NCI-H460 (cell line): ENCODE measurements around the gene MOGAT2. TPM values are rescaled to one million over a fixed set of nuclear protein-coding genes. Genes with fewer than 3 reads are reported as not detected.
"Not testable (repeated sequence)": the region's sequence is repeated elsewhere in the genome, so short reads cannot be mapped to it uniquely, and the experiment has no call there.

Experiments
- DNase-seq: peaks from one replicate; pipeline ENCODE4 v3.0.0-alpha.2; 2016; ENCODE audit warnings: low read depth; ENCODE audit errors: extremely low read depth
- polyA plus RNA-seq: library from polyadenylated mRNA; depleted of rRNA; stranded (reverse); fragments of >200 nt; gene quantifications from 2 replicates; pipeline ENCODE4 v1.2.3, GENCODE V29; 2014; cell fraction: nucleus; rRNA removed
- total RNA-seq: library from RNA; depleted of rRNA; stranded (reverse); fragments of >200 nt; shearing (Covaris generic); gene quantifications from 2 replicates; pipeline ENCODE4 v1.2.3, GENCODE V29; 2014; rRNA removed

The MOGAT2 gene
- not detected in 2 replicates for total RNA-seq
- not detected in 2 replicates for polyA plus RNA-seq

- no peak for DNase-seq
Observed at GRCh38 chr11:75717608-75718418, at the start of gene MOGAT2. Gene MOGAT2, plus strand, starts transcription at chr11:75717838. Its CDS starts 51 bp downstream, at chr11:75717889.

- no peak for DNase-seq
Observed at GRCh38 chr11:75668451-75669297, 49.0 kb upstream of the MOGAT2 start, which contains the start of gene MAP6. Gene MAP6, minus strand, starts transcription at chr11:75669038. Its CDS starts 669 bp downstream, at chr11:75668369.

GRCh38 chr11:75673977-75674582 lies 43.6 kb upstream of the MOGAT2 start:
- peak; percentile 59 for DNase-seq

GRCh38 chr11:75677275-75677674 lies 40.4 kb upstream of the MOGAT2 start:
- no peak for DNase-seq

DNA sequence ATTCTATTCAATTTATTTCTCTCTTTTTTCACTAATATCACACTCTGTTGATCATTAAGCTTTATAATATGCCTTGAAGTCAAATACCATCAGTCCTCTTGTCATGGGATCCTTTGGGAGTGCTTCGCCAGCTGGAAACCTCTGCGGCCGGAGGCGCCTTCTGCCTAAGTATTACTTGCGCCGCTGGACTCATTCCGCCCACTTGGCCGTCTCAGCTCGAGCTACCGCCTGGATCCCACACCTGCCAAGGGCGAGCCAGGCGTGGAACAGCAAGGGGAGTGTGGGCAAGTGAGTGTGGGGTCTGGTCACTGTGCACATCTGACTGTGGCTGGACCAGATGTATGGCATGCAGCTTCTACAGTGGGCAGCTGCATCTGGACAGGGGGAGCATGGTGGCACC lies 39.7 kb upstream of the MOGAT2 start:
- no peak for DNase-seq

DNA sequence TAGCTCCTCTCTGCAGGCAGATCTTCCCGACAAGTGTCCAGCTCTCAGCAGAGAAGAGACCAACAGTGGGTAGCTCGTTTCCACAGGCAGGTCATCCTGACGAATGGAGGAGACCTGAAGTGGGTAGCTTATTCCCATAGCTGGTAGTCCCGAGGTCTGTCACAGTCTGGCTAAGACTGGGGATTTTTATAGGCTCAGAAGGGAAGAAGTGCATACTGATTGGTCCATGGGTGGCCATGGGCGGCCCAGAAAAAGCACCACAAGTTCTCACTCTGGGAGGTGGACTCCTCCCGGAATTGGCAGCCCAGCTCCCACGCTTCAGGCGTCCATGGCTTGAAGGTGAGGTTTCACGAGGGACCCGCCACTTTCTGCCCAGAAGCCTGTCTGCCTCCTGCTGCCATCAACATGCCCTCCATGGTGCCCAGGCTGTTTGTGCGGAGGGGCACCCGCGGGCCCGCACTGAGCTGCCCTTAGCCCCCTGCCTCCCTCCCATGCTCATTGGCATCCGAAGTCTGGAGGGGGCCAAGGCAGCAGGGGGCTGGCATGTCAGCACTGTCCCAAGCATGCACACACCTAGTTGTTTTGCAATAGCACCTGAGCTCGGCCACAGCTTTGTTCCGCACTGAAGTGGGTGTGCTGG lies 38.9 kb upstream of the MOGAT2 start:
- DNase-seq: no peak

- no peak for DNase-seq
Observed at GRCh38 chr11:75679566-75679965, 38.1 kb upstream of the MOGAT2 start.

GRCh38 chr11:75683856-75684255 lies 33.8 kb upstream of the MOGAT2 start:
- DNase-seq: not testable (repeated sequence)

DNA sequence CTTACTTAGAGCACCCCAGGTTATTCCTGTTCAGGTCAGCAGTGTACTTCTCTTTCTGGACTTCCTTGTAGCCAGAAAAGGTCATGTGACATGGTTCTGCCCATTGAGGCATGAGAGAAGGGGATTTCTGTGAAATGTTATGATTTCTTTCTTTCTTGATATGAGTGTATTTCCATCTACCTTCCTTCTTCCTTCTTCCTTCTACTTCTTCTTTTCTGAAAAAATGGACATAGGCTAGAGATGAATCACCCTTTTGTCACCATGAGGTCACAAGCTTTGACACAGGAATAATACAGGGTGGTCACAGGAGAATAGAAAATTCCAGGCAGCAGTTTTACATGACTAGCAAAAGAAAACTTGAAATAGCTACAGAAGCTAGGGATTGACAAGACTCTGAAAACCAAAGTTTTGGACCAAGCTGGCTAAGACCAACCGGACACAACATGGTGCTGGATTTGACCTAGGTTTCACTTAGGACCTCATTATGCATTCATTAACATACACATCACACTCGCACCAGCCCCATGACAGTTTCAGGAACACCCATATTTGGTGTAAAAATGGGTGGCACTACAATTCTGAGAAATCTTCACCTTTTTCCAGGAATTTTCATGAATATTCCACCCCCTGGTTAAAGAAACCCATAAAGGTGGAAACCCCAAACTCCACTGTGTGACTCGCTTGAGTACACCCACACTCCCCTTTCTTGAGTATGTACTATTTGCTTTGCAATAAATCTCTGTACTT lies 27.6 kb upstream of the MOGAT2 start:
- DNase-seq: no peak

DNA sequence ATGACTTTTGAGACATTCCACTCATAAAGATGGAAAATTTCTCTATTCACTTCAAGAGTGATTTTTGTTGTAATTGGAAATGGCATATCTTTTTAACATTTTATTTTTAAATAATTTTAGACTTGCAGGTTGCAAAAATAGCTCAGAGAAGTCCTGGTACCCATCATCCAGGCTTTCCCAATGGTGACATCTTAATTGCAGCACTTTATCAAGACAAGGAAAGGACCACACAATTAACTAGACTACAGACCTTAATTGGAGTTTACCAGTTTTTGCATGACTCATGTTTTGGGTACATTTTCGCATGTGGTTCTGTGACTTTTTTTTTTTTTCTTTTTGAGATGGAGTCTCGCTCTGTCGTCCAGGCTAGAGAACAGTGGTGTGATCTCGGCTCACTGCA lies 25.8 kb upstream of the MOGAT2 start:
- DNase-seq: no peak

- DNase-seq: no peak
Observed at GRCh38 chr11:75697906-75698581, 19.6 kb upstream of the MOGAT2 start.

- DNase-seq: no peak
Observed at GRCh38 chr11:75700940-75701339, 16.7 kb upstream of the MOGAT2 start.

DNA sequence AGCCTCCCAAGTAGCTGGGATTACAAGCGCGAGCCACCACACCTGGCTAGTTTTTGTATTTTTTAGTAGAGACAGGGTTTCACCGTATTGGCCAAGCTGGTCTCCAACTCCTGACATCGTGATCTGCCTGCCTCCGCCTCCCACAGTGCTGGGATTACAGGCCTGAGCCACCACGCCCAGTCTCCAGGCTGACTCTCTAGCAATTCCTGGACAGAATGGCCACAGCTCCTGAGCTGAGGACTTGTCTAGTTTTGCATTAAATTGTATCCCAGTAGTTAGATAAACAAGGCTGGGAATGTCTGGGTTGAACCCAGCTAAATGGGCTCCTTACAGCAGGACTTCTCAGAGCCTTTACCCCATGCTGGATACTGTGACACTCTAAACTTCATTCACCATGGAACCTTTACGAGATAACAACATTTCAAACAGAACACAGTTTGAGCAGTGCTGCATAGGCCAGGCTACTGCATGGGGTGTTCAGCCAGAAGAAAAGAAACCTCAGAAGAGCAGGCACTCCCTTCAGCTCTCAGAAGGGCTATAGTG lies 13.9 kb upstream of the MOGAT2 start:
- DNase-seq: no peak

DNA sequence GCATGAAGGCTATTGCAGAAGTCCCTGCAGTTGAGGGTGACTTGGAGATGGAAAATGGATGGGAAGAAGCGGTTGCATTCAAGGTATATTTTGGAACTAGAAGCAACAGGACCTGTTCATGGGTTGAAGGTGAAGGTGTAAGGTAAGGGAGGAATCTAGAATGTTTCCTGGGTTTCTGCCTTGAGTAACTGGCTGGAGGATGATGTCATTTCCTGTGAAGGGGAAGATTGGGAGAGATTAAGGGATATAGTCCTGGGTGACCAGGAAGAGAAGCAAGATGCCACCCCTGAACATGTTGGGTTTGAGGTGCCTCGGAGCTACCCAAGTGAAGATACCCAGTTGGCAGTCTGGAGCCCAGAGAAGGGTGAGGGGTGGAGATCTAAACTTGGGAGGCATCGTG lies 12.1 kb upstream of the MOGAT2 start:
- no peak for DNase-seq

GRCh38 chr11:75706260-75706729 lies 11.3 kb upstream of the MOGAT2 start:
- peak; percentile 65 for DNase-seq

- DNase-seq: no peak
Observed at GRCh38 chr11:75714211-75714610, 3.4 kb upstream of the MOGAT2 start.

GRCh38 chr11:75715688-75716087 lies 1.9 kb upstream of the MOGAT2 start:
- DNase-seq: no peak

DNA sequence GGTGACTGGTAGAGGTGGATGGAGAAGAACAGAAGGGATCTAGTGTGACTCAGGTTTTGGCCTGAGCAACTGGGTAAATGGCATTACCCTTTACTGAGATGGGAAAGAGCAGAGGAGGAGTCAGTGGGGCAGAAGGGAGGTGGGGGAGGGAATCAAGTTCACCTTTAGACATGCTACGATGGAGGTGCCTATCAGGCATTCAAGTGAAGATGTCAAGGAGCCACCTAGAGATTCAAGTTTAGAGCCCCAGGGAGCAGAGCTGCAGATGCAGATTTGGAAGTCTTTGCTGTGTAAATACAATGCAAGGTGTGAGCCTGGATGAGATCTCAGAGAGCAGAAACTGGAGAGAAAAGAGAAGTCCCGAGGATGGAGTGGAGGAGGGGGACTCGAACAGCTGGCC lies 979 bp upstream of the MOGAT2 start:
- DNase-seq: no peak
